SK-N-SH (cell line): ENCODE data around the gene DTD2. TPM values are rescaled to one million over a fixed set of nuclear protein-coding genes. Genes with fewer than 3 reads are reported as not detected.
"Not testable (repeated sequence)": the region's sequence is repeated elsewhere in the genome, so short reads cannot be mapped to it uniquely, and the experiment has no call there.

Experiments used
- CTCF ChIA-PET: fragments of 300-600, 350-600 bp; formaldehyde crosslinking; extraction: SDS; loops from one replicate; lab custom pipeline; 2021; lab: Yijun Ruan, JAX
- POLR2A ChIA-PET: fragments of 350-600 bp; sonication (Branson Sonifier 250); formaldehyde crosslinking; extraction: SDS; loops from one replicate; lab custom pipeline; 2020; ENCODE audit warnings: antibody characterized with exemption, inconsistent platforms; lab: Yijun Ruan, JAX
- DNase-seq: peaks from one replicate; pipeline ENCODE4 v3.0.0; 2012
- H2AFZ ChIP-seq: fragments of 200-600 bp; sonication (generic); 2 replicates; pipeline ENCODE4 v1.8.1; 2016; ENCODE audit warnings: antibody characterized with exemption, mild to moderate bottlenecking, low read depth
- H3F3A ChIP-seq: fragments of 200-600 bp; sonication (generic); replicated peaks from 2 replicates; pipeline ENCODE3; 2016; ENCODE audit warnings: antibody characterized with exemption, mild to moderate bottlenecking; ENCODE audit not compliant: insufficient read depth
- H3K27ac ChIP-seq, 2 experiments: fragments of 200-500 bp in 1 of 2; fragments of 200-600 bp in 1 of 2; sonication (Bioruptor generic) in 1 of 2; sonication (generic), shearing (Covaris generic) in 1 of 2; 2 replicates each; pipeline versions ENCODE4 v1.5.1 to v1.6.1; 2014 to 2016; ENCODE audit warnings: low read depth in 2 of 2, inconsistent platforms in 1 of 2, low read length in 1 of 2, mild to moderate bottlenecking in 1 of 2, mixed read lengths in 1 of 2
- H3K27me3 ChIP-seq: fragments of 200-600 bp; sonication (generic), shearing (Covaris generic); 2 replicates; pipeline ENCODE4 v1.6.1; 2016; ENCODE audit warnings: mixed run types; ENCODE audit not compliant: insufficient read depth
- H3K36me3 ChIP-seq, 2 experiments: fragments of 200-500 bp in 1 of 2; fragments of 200-600 bp in 1 of 2; sonication (Bioruptor generic) in 1 of 2; sonication (generic) in 1 of 2; replicated peaks in 1 of 2; 2 replicates each; pipeline versions ENCODE3 to v1.5.1; 2014 to 2016; ENCODE audit warnings: low read length in 1 of 2, mild to moderate bottlenecking in 1 of 2; ENCODE audit not compliant: insufficient read depth in 2 of 2, control insufficient read depth in 1 of 2
- H3K4me1 ChIP-seq, 2 experiments: fragments of 200-500 bp in 1 of 2; fragments of 200-600 bp in 1 of 2; sonication (Bioruptor generic) in 1 of 2; sonication (generic), shearing (Covaris generic) in 1 of 2; 2 replicates each; pipeline versions ENCODE4 v1.5.1 to v1.6.1; 2014 to 2016; ENCODE audit warnings: low read depth in 1 of 2, low read length in 1 of 2, mixed run types in 1 of 2; ENCODE audit not compliant: insufficient read depth in 2 of 2, control insufficient read depth in 1 of 2
- H3K4me2 ChIP-seq: fragments of 200-600 bp; sonication (generic), shearing (Covaris generic); 2 replicates; pipeline ENCODE4 v1.6.1; 2017; ENCODE audit warnings: mixed run types
- H3K4me3 ChIP-seq, 2 experiments: fragments of 200-500 bp in 1 of 2; fragments of 200-600 bp in 1 of 2; sonication (Bioruptor generic) in 1 of 2; sonication (generic), shearing (Covaris generic) in 1 of 2; 2 replicates each; pipeline versions ENCODE4 v1.5.1 to v1.8.1; 2014 to 2016; ENCODE audit warnings: low read depth in 2 of 2, inconsistent platforms in 1 of 2, low read length in 1 of 2, mild to moderate bottlenecking in 1 of 2, mixed read lengths in 1 of 2, moderate library complexity in 1 of 2
- H3K79me2 ChIP-seq: fragments of 200-600 bp; sonication (generic); 2 replicates; pipeline ENCODE4 v1.8.1; 2017; ENCODE audit warnings: mild to moderate bottlenecking; ENCODE audit not compliant: insufficient read depth
- H3K9ac ChIP-seq: fragments of 200-600 bp; sonication (generic); 2 replicates; pipeline ENCODE4 v1.6.1; 2017; ENCODE audit warnings: mixed run types
- H3K9me2 ChIP-seq: fragments of 200-600 bp; sonication (generic); 2 replicates; pipeline ENCODE4 v1.6.1; 2017; ENCODE audit warnings: mixed run types
- H3K9me3 ChIP-seq: fragments of 200-600 bp; sonication (generic); 2 replicates; pipeline ENCODE4 v1.6.1; 2017; ENCODE audit warnings: mixed run types, mild to moderate bottlenecking, moderate library complexity
- H4K20me1 ChIP-seq: fragments of 200-600 bp; sonication (generic); 2 replicates; pipeline ENCODE4 v1.6.1; 2017; ENCODE audit warnings: mild to moderate bottlenecking, mixed run types; ENCODE audit not compliant: insufficient read depth
- CHD2 ChIP-seq: fragments of 150-350 bp; IDR thresholded peaks from 2 replicates; pipeline ENCODE4 v1.6.1; 2018; ENCODE audit warnings: low read length; ENCODE audit not compliant: partially characterized antibody
- CTCF ChIP-seq: fragments of 200-600 bp; sonication (generic); IDR thresholded peaks from 2 replicates; pipeline ENCODE4 v1.6.1; 2017; ENCODE audit warnings: antibody characterized with exemption, mild to moderate bottlenecking, moderate library complexity
- ELF1 ChIP-seq: IDR thresholded peaks from 2 replicates; pipeline ENCODE4 v1.4.0; 2012
- EP300 ChIP-seq, 2 experiments: IDR thresholded peaks; 2 replicates each; pipeline versions ENCODE4 v1.4.0 to v1.6.1; 2012; ENCODE audit warnings: borderline replicate concordance in 1 of 2, low read depth in 1 of 2, low read length in 1 of 2
- EZH2phosphoT487 ChIP-seq: fragments of 200-600 bp; sonication (generic); IDR thresholded peaks from 2 replicates; pipeline ENCODE4 v1.6.1; 2017; ENCODE audit warnings: low read depth, mixed run types, mild to moderate bottlenecking, antibody characterized with exemption, moderate library complexity, borderline replicate concordance
- FOXM1 ChIP-seq: IDR thresholded peaks from 2 replicates; pipeline ENCODE4 v1.4.0; 2012; ENCODE audit warnings: low read depth, mild to moderate bottlenecking
- GABPA ChIP-seq: IDR thresholded peaks from 2 replicates; pipeline ENCODE4 v1.4.0; 2012; ENCODE audit warnings: low read depth, mild to moderate bottlenecking
- JUND ChIP-seq: IDR thresholded peaks from 2 replicates; pipeline ENCODE4 v1.4.0; 2012
- MXI1 ChIP-seq: IDR thresholded peaks from 2 replicates; pipeline ENCODE4 v1.6.1; 2012; ENCODE audit warnings: mild to moderate bottlenecking, low read depth, low read length, improper control_type of control experiment
- POLR2AphosphoS5 ChIP-seq: IDR thresholded peaks from 2 replicates; pipeline ENCODE4 v1.6.1; 2012; ENCODE audit warnings: low read depth, low read length
- RCOR1 ChIP-seq: fragments of 150-350 bp; IDR thresholded peaks from 2 replicates; pipeline ENCODE4 v1.6.1; 2017; ENCODE audit warnings: antibody characterized with exemption, low read length
- REST ChIP-seq: IDR thresholded peaks from 2 replicates; pipeline ENCODE4 v1.6.1; 2012; ENCODE audit warnings: mild to moderate bottlenecking, low read depth, low read length, moderate library complexity
- SMC3 ChIP-seq: IDR thresholded peaks from 2 replicates; pipeline ENCODE4 v1.6.1; 2012; ENCODE audit warnings: low read depth, low read length, improper control_type of control experiment
- TCF12 ChIP-seq: IDR thresholded peaks from 2 replicates; pipeline ENCODE4 v1.4.0; 2012
- USF2 ChIP-seq: fragments of 150-350 bp; IDR thresholded peaks from 2 replicates; pipeline ENCODE4 v1.6.1; 2017; ENCODE audit warnings: antibody characterized with exemption, low read length, low read depth, borderline replicate concordance
- YY1 ChIP-seq: IDR thresholded peaks from 2 replicates; pipeline ENCODE4 v1.4.0; 2012; ENCODE audit warnings: low read depth, mild to moderate bottlenecking
- ZBTB33 ChIP-seq: IDR thresholded peaks from 2 replicates; pipeline ENCODE4 v1.4.0; 2012; ENCODE audit warnings: low read depth, borderline replicate concordance
- WGBS: methylation state at CpG from one replicate; pipeline ENCODE4 v1.1.6; 2017; ENCODE audit warnings: low lambda C conversion rate; 5-methylcytosine and 5-hydroxymethylcytosine counted together
- polyA plus RNA-seq, 3 experiments: library from polyadenylated mRNA; depleted of rRNA; stranded (reverse); fragments of >200 nt; gene quantifications; 2 replicates each; pipeline ENCODE4 v1.2.3, GENCODE V29; 2012

Gene DTD2
- polyA plus RNA-seq, 1 of the 3 experiments (the other 2 are of a cell fraction), result 10.5 TPM

- Histone ChIP-seq H3K79me2 (no peaks in the 10 kb centered on the region), H3F3A (no peaks in the 10 kb centered on the region), H3K9me3 (no peaks in the 10 kb centered on the region), H3K4me3 (no peak overlapping the region), H3K9ac (no peak overlapping the region), H3K36me3 (peaks cover 0 to 10% of the 10 kb centered on the region in 2 experiments), H3K4me2 (no peak overlapping the region), H4K20me1 (no peaks in the 10 kb centered on the region), H3K9me2 (no peaks in the 10 kb centered on the region), H3K27ac (no peak overlapping the region), H3K4me1 (no peaks in the 10 kb centered on the region; a peak in 1 of 4 replicates), H3K27me3 (no peaks in the 10 kb centered on the region), H2AFZ (no peak overlapping the region)
- POLR2A ChIA-PET, result no interaction called here
- no peak for DNase-seq
- TF ChIP-seq YY1 (no peak), SMC3 (no peak), RCOR1 (no peak), CHD2 (no peak), ZBTB33 (no peak), CTCF (no peak), ELF1 (no peak), EZH2phosphoT487 (no peak), REST (no peak), FOXM1 (no peak), JUND (no peak), MXI1 (no peak), GABPA (no peak), USF2 (no peak), TCF12 (no peak), POLR2AphosphoS5 (no peak), EP300 (IDR thresholded peaks at IDR 0.05; ENCODE audit: borderline replicate concordance in 1 of 2, low read depth in 1 of 2, low read length in 1 of 2) (no peak)
- CTCF ChIA-PET, result no interaction called here
- 94% methylated on average over 2 of the region's 2 CpGs for WGBS
These were observed 17.7 kb downstream of the DTD2 start for GRCh38 chr14:31439561-31439960.

GRCh38 chr14:31437045-31437691 lies 20.1 kb downstream of the DTD2 start:
- H3K27me3 ChIP-seq, H3K79me2 ChIP-seq, H3F3A ChIP-seq, H3K27ac ChIP-seq, H3K4me3 ChIP-seq, CTCF ChIA-PET, POLR2A ChIA-PET, H3K9me2 ChIP-seq, H4K20me1 ChIP-seq, DNase-seq, H3K4me1 ChIP-seq, H2AFZ ChIP-seq, H3K9me3 ChIP-seq, H3K36me3 ChIP-seq, H3K9ac ChIP-seq, H3K4me2 ChIP-seq: not testable (repeated sequence)
- WGBS, result no CpG with 5 or more reads among the region's 45 CpGs
